Activated CD8-positive, alpha-beta T cell treated with anti-CD3 and anti-CD28 coated beads for 36 hours (primary cell): ENCODE measurements around the gene ADGRG7. TPM values are rescaled to one million over a fixed set of nuclear protein-coding genes. Genes with fewer than 3 reads are reported as not detected.

Experiments used
- ATAC-seq: fragments of 200-7000 bp; cut with Tn5 transposase; one replicate; pipeline ENCODE4 v1.10.0; 2021; ENCODE audit warnings: mild to moderate bottlenecking, moderate library complexity
- CTCF ChIA-PET: fragments of 350-600 bp; sonication (Branson Sonifier 250); formaldehyde crosslinking; loops from one replicate; lab custom pipeline; 2021; ENCODE audit warnings: antibody characterized with exemption; lab: Charles Lee
- POLR2A ChIA-PET: fragments of 350-600 bp; sonication (Branson Sonifier 250); formaldehyde crosslinking; loops from one replicate; lab custom pipeline; 2021; ENCODE audit warnings: antibody characterized with exemption; lab: Charles Lee
- DNase-seq: peaks from one replicate; pipeline ENCODE4 v3.0.0-alpha.2; 2020
- H3K27ac Mint-ChIP-seq: one replicate; pipeline ENCODE4 v1.8.0; 2021; ENCODE audit warnings: mild to moderate bottlenecking, mixed read lengths
- H3K27me3 Mint-ChIP-seq: one replicate; pipeline ENCODE4 v1.8.0; 2021; ENCODE audit warnings: mixed read lengths
- H3K36me3 Mint-ChIP-seq: one replicate; pipeline ENCODE4 v1.8.0; 2021; ENCODE audit warnings: low read depth, mixed read lengths
- H3K4me1 Mint-ChIP-seq: one replicate; pipeline ENCODE4 v1.8.0; 2021; ENCODE audit warnings: low read depth, mixed read lengths
- H3K4me3 Mint-ChIP-seq: one replicate; pipeline ENCODE4 v1.8.0; 2021; ENCODE audit warnings: mild to moderate bottlenecking, moderate library complexity, mixed read lengths
- H3K9me3 Mint-ChIP-seq: one replicate; pipeline ENCODE4 v1.8.0; 2021; ENCODE audit warnings: mixed read lengths
- intact Hi-C: fragments of 100-400 bp; cut with micrococcal nuclease; formaldehyde crosslinking; loops from one replicate; pipeline ENCODE4 v1.10.0; 2022
- total RNA-seq, 2 experiments: library from RNA; stranded (reverse); gene quantifications; one replicate each; pipeline ENCODE4 v1.2.3, GENCODE V29; 2021
- TF ChIP-seq, protein P1 (sequence below): fragments of 200-600 bp; IDR thresholded peaks from one replicate; pipeline ENCODE4 v1.8.0; 2022; ENCODE audit warnings: antibody characterized with exemption, mild to moderate bottlenecking

ADGRG7 gene, protein sequence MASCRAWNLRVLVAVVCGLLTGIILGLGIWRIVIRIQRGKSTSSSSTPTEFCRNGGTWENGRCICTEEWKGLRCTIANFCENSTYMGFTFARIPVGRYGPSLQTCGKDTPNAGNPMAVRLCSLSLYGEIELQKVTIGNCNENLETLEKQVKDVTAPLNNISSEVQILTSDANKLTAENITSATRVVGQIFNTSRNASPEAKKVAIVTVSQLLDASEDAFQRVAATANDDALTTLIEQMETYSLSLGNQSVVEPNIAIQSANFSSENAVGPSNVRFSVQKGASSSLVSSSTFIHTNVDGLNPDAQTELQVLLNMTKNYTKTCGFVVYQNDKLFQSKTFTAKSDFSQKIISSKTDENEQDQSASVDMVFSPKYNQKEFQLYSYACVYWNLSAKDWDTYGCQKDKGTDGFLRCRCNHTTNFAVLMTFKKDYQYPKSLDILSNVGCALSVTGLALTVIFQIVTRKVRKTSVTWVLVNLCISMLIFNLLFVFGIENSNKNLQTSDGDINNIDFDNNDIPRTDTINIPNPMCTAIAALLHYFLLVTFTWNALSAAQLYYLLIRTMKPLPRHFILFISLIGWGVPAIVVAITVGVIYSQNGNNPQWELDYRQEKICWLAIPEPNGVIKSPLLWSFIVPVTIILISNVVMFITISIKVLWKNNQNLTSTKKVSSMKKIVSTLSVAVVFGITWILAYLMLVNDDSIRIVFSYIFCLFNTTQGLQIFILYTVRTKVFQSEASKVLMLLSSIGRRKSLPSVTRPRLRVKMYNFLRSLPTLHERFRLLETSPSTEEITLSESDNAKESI
- total RNA-seq, result 10 to 100 TPM; 21.2 to 24.7 TPM

DNA sequence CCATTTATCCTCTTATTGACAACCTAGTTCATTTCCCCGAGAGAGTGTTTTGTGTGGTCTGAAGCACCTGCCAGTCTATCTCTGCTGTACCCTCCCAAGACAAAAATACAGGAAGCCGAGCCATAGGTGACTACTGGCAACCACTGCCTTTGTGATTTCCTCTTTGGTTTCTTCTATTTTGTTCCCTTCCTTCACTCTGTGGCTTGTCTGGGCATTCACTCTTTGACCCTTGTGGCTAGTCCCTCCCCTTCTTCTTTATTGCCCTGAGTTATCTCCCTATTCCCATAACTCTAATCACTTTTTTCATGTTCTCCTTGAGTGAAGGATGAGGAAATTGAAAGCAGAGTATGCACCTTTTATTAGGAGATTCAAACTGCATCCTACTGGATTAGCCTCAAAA is at the start of gene ADGRG7:
Gene ADGRG7 (plus strand): TSS at position 297 of the 400 bp plus-strand sequence. CDS start 256 bp downstream, outside the sequence.
- POLR2A ChIA-PET, result no interaction called here
- intact Hi-C loops, result no loop called here
- ATAC-seq (no peak), DNase-seq (no peak)
- CTCF ChIA-PET, result no interaction called here
- Mint-ChIP-seq H3K9me3 (no peaks in the 10 kb centered on the region), H3K4me3 (no peak within 1 kb of the TSS), H3K36me3 (no peaks in the 10 kb centered on the region), H3K27me3 (peaks cover 16% of the 10 kb centered on the region), H3K27ac (no peak within 1 kb of the TSS), H3K4me1 (peaks cover 7% of the 10 kb centered on the region)
- TF ChIP-seq, protein P1, sequence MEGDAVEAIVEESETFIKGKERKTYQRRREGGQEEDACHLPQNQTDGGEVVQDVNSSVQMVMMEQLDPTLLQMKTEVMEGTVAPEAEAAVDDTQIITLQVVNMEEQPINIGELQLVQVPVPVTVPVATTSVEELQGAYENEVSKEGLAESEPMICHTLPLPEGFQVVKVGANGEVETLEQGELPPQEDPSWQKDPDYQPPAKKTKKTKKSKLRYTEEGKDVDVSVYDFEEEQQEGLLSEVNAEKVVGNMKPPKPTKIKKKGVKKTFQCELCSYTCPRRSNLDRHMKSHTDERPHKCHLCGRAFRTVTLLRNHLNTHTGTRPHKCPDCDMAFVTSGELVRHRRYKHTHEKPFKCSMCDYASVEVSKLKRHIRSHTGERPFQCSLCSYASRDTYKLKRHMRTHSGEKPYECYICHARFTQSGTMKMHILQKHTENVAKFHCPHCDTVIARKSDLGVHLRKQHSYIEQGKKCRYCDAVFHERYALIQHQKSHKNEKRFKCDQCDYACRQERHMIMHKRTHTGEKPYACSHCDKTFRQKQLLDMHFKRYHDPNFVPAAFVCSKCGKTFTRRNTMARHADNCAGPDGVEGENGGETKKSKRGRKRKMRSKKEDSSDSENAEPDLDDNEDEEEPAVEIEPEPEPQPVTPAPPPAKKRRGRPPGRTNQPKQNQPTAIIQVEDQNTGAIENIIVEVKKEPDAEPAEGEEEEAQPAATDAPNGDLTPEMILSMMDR, result no peak

DNA sequence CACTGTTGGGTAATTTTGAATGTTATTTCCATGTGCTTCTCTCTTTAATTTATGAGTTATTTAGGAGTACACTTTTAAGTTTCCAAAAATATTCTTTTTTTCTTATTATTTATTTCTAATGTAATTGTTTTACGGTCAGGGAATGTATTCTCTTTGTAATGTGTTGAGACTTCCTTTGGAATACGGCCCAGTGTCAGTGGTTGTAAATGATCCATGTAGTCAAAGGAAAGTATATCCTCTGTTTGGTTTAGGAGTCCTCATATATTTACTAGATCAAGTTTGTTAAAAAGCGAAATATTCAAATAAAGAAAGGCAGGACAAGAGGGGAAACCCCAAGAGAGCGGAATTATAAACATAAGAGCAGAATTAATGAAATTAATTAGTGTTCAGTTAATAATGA is 49.0 kb upstream of the ADGRG7 start:
- no peaks in the 10 kb centered on the region for H3K27me3 Mint-ChIP-seq
- ChIA-PET POLR2A (no interaction called here), CTCF (no interaction called here)
- no peaks in the 10 kb centered on the region for H3K9me3 Mint-ChIP-seq
- no peak overlapping the region for H3K4me3 Mint-ChIP-seq
- ATAC-seq (no peak), DNase-seq (no peak)
- no peaks in the 10 kb centered on the region for H3K36me3 Mint-ChIP-seq
- H3K27ac Mint-ChIP-seq, result no peak overlapping the region
- TF ChIP-seq, protein P1, result no peak
- H3K4me1 Mint-ChIP-seq, result peaks cover 5% of the 10 kb centered on the region
- intact Hi-C loops, result no loop called here

DNA sequence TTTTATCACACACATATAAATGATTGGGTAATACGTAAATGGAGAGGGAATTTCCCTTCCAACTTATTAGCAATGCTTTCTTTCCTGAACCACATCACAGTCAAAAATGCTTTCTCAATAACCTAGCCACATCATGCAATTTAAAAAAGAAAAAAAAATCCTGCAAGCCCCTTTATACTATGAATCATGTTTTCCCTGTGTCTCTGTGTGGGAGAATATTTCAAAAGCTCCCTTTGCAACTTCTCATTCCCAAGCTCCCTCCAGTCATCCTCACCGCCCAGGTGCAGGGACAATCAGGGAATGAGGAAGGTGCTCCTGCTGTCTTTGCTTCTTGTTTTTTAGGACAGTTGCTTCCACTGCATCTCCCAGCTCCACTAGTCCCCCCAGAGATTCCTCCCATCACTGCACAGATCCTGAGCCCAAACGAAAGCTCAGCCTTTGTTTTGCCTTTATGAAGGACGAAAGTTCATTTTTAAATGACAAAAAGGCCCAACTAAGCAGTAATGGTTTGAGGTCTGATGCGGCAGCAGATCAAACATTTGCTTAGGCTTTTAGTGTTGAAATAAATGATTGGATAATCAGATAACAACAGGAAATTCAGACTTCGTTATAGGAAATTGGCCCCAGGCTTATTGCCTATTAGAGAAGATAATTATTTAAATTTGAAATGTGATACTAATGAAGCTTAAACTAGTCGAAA is 47.8 kb upstream of the ADGRG7 start:
- CTCF ChIA-PET, result interaction anchor here (0.7 to 1.1 kb wide), 2 partner anchors 29 to 259 kb away, joined by 3 to 4 read pairs; no protein-coding TSS in a partner anchor
- Mint-ChIP-seq H3K4me1 (peaks cover 5% of the 10 kb centered on the region), H3K36me3 (no peaks in the 10 kb centered on the region), H3K9me3 (no peaks in the 10 kb centered on the region), H3K27me3 (no peaks in the 10 kb centered on the region), H3K27ac (no peak overlapping the region), H3K4me3 (no peak overlapping the region)
- no peak for DNase-seq
- TF ChIP-seq, protein P1, result no peak
- intact Hi-C loops, result no loop called here
- ATAC-seq, result no peak
- POLR2A ChIA-PET, result no interaction called here

DNA sequence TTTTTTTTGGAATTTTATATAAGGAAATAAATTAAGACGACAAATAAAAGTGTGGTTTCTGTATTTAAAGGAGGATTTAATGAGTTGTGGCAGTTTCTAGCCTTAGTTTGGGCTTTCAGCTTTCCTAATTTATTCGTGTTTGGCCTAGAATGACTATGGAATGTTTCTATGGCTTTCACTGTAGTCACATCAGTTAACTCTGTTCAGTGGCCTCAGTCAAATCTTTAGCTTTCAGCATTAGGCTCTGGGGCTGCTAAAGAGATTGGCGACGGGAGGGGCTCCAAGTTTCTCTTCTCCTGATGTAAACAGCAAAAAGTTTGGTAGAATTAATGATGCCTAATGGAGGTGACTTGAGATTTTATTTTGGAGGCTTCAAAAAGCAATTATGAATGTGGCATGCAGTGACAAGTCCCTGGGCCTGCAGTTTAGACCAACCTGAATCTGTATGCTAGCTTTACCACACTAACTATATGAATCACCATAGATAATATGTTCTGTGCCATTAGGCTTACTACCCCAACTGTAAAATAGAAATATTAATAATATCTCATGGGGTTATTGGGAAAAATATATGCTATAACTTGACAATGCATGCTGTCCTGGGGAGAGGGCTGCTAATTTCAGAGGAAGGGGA is 47.1 kb upstream of the ADGRG7 start:
- intact Hi-C loops, result no loop called here
- no peak for ATAC-seq

More for the DNA sequence above, 47.1 kb upstream of the ADGRG7 start:
- Mint-ChIP-seq H3K27ac (no peak overlapping the region), H3K4me1 (peaks cover 5% of the 10 kb centered on the region), H3K36me3 (no peaks in the 10 kb centered on the region), H3K4me3 (no peak overlapping the region), H3K27me3 (no peaks in the 10 kb centered on the region), H3K9me3 (no peaks in the 10 kb centered on the region)
- CTCF ChIA-PET, result interaction anchor here (0.7 to 1.1 kb wide), 2 partner anchors 28 to 260 kb away, joined by 3 to 4 read pairs; no protein-coding TSS in a partner anchor
- POLR2A ChIA-PET, result no interaction called here
- DNase-seq, result no peak
- TF ChIP-seq, protein P1, result no peak
